HG03045 (cell line): ENCODE results near the gene MINDY3.
A peak's percentile ranks its signal among the peaks of the same experiment; 100 is the strongest.
"Not testable (repeated sequence)": the region's sequence is repeated elsewhere in the genome, so short reads cannot be mapped to it uniquely, and the experiment has no call there.

Experiments
- ATAC-seq: cut with Tn5 transposase; IDR thresholded peaks from one replicate; pipeline ENCODE4 v1.9.1; 2021; ENCODE audit warnings: mild to moderate bottlenecking, moderate library complexity; ENCODE audit not compliant: unreplicated experiment

Gene MINDY3

GRCh38 chr10:15781381-15781960, 78.8 kb downstream of the MINDY3 start:
- ATAC-seq = no peak

- ATAC-seq = no peak
Measured at GRCh38 chr10:15780353-15781135, 79.8 kb downstream of the MINDY3 start.

DNA sequence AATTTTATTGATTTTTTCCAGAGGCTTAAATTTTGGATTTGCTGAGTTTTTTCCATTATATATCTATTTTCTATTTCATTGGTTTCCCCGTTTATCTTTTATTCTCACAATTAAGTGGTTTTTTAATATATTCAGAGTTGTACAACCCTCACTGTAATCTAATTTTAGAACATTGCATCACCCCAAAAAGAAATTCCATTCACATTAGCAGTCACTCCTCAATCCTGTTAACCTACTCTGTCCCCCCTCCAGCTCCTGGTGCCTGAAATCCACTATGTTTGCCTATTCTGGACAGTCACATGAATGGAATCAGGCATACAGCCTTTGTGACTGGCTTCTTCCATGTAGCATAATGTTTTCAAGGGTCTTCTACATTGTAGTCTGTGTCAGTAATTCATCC, 84.8 kb downstream of the MINDY3 start:
- no peak for ATAC-seq

GRCh38 chr10:15774534-15774933, 85.8 kb downstream of the MINDY3 start:
- not testable (repeated sequence) for ATAC-seq

DNA sequence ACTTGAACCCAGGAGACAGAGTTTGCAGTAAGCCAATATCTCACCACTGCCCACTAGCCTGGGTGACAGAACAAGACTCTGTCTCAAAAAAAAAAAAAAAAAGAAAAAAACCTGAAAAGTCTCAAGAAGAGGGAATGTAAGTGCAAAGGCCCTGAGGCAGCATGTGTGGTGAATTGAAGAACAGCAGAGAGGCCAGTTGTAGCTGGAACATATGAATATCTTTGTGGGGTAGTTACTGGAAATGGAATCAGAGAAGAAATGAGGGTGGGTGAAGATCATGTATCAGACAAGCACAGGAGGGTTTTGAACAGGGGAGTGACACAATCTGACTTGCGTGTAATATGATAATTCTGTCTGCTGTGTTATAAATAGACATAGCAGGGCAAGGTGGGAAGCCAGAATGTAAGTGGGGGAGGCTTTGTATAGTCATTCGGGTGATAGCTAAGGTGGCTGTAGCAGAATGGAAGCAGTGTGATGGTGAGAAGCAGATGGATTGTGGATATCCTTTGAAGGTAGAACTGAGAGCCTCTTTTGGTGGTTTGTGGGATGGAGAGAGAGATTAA, 95.3 kb downstream of the MINDY3 start:
- no peak for ATAC-seq

DNA sequence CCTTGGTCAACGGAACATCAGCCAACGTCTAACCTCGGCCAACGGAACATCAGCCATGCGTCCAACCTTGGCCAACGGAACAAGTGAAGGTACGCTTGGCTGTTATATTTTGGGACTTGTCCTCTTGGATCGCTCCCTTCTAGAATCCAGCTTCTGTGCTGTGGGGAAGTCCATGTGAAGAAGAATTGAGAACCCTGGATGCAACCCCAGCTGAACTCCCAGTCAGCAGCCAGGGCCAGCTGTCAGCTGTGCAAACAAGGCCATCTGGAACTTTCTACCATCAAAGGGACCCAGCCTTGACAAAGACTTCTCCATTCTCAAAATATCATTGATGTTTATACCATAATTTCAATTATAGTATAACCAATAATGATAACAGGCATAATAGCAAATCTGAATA, 97.3 kb downstream of the MINDY3 start:
- no peak for ATAC-seq

DNA sequence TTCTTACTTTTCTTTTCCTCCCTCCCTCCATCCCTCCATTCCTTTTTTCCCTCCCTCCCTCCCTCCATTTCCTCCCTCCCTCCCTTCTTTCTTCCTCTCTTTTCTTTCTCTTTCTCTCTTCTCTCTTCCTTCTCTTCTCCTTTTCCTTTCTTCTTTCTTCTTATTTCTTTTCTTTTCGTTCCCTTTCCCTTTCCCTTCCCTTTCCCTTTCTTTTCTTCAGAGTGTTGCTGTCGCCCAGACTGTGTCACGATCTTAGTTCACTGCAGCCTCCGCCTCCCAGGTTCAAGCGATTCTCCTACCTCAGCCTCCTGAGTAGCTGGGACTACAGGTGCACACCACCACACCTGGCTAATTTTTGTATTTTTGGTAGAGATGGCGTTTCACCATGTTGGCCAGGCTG, 98.1 kb downstream of the MINDY3 start:
- not testable (repeated sequence) for ATAC-seq

- not testable (repeated sequence) for ATAC-seq
Measured at GRCh38 chr10:15761224-15761623, 99.1 kb downstream of the MINDY3 start.

- ATAC-seq = no peak
Measured at GRCh38 chr10:15760681-15761080, 99.6 kb downstream of the MINDY3 start.

GRCh38 chr10:15759265-15759664, 101.0 kb downstream of the MINDY3 start:
- no peak for ATAC-seq

DNA sequence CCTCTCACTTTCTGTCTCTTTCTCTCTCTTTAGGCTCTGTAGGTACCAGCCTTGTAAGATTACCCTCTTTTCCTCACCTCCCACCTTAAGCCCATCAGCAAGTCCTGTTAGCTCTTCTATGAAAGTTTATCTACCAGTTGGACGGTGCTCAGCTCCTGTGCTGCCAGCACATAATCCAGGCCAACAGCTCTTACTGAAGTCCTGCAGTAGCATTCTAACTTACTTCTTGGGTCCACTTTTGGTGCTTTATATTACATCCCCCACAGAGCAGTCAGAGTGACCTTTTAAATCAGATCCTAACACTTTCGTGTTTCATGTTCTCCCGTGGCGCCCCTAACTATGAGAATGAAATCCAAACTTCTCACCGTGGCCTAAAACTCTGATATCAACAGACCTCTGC, 101.7 kb downstream of the MINDY3 start:
- no peak for ATAC-seq

DNA sequence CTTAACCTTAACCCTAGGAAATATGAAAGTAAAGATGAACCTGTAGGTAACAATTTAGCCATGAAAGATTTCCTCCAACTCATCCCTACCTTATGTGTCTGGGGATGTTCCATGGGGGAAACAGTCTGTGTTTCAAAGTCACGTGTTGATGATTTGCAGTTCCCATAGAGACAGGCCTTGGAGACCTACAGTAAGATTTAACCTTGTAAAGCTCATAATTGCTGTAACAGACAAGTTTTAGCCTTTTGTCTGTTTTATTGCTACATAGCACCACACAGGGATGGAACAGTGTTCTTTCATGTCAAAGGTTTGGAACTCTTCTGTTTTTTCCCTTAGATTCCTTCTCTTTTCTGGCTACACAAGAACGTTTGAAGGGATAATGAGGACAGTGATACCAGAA, 105.4 kb downstream of the MINDY3 start:
- no peak for ATAC-seq

GRCh38 chr10:15751046-15751445, 109.3 kb downstream of the MINDY3 start:
- ATAC-seq = no peak

DNA sequence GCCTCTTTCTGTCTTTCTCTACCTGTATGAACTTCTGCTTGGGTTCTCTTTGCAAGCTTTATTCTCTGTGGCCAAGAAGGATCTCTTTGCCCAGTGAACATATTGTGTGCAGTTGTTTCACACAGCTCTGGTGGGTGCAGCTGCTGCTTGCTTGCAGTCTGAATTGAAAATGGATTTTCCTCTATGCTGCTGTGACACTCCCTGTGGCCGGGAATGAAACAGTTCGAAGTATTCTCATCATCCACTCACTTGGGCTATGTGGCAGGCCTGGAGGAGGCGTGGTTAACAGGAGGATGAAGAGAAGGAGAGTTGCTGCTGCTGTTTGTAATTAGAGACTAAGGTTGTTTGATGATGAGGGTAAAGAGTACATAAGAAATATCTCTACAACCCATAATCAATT, 112.2 kb downstream of the MINDY3 start:
- ATAC-seq = no peak

DNA sequence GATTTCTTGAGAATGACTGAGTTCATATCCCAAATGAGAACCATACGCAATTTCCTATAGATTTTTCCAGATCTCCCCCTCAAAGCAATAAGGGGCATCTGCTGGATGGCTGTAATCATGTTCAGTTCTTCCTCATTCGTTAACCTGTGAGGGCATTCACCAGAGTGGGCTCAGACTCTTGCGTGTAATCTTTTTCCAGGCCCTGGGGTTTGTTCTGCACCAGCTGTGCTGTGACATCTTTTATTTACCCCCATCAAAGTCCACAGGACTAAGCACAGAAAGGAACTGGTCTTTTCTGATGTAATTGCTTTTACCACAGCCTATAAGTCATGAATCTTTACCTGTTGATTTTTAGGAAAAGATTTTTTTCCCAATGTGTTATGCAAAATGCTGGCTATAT, 112.7 kb downstream of the MINDY3 start:
- no peak for ATAC-seq

DNA sequence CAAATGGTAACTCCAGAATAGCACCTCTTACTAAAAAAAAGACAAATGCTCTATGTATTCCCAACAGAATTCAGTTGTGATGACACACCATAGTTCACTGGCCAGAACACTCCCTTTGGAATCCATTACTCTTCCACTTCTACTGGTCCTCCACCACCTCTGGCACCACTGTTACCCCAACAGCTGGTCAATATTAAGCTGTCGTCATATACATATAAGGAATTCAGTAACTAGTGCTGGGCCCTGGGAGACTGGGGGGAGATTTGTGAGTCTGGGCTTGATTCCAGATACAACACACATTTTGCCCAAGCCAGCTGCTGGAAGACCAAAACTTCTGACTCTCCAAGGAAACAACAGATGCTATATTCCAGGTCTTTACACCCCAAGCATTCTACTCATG, 114.6 kb downstream of the MINDY3 start:
- no peak for ATAC-seq

DNA sequence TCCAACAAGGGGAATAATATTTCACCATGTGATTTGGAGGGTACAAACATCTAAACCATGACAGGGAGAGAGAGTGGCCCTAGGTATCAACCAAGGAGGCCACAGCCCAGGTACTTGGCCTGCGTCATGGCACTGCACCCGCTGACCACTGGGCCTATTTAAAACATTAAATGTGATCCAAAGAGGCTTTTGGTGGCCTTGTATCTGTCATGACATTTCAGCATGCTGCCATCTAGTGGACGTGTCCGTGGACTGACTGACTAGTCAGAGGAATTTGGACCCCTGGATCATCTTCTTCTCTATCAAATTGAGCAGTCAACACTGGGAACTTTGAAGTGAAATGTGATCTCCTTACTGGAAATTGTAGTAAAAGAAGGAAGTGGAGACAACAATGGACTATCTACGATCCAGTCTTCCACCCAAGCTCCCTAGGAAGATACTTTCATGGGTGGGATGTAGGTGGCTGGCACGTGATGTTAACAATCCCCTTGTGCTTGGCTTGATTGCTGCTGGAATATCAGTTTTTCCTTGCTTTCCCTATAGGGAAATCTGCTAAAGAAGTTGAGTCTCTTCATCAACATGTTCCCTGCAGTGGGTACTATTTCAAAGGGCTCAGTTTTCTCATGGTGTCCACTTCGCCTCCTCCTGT, 116.0 kb downstream of the MINDY3 start:
- ATAC-seq = peak; percentile 53

DNA sequence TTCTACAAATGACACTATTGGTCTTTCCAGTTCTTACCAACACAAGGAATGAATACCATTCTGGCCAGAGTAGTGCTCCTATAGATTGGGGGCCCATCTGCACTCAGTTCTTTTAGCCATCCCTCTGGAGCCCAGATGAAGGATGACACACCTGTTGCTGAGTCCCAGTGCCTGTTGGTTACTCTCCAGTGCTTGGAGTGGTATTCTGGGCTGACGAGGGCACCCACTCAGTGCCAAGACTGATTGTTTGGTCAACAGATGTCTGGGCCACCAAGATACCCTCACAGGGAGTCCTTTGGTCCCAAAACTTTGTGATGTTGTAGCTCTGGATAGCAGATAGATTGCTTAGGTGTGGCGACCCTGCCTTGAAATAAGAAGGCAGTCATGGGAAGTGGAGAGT, 116.9 kb downstream of the MINDY3 start:
- ATAC-seq = no peak

DNA sequence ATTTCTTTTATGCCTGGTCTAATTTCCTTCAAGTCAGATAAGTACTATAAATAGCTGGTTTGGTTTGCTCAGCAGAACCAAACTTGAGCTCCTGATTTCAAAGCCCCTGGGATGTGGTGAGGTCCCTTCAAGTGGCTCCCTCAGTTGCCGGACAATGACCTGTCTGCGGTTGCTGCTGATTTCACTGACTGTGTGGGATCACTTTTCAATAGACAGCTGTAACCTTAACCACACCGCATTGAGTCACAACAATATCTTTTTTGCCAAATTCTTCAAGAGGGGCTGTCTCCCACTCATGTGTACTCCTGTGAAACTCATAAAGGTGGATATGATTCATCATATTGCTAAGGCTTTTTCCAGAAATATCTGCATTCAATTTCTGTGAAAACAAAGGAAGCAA, 117.5 kb downstream of the MINDY3 start:
- ATAC-seq = no peak

DNA sequence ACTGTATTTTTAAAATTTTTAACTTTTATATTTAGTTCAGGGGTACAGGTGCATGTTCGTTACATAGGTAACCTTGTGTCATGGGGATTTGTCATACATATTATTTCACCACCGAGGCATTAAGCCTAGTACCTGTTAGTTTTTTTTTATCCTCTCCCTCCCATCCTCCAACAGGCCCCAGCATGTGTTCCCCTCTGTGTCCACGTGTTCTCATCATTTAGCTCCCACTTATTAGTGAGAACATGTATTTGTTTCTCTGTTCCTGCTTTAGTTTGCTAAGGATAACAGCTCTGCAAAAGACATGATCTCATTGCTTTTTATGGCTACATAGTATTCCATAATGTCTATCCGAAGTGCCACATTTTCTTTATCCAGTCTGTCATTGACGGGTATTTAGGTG, 118.2 kb downstream of the MINDY3 start:
- no peak for ATAC-seq

DNA sequence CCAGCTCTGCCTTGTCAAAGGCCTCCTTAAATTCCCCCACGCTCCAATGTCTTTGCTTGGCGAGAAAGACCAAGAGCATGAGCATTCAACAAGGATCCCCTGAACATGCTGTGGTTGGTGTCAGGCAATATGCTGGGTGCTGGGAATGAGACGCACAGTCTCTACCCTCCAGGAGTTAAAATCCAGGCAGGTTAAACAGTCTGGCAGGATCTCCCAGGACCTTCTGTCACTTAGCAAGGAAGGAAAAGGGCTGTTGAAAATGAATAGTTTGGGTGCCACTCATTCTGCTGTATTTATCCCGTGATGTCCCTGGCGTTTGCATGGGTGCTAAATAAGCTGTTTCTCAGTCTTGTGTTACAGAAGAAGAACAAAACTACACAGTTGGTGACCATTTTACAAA, 118.7 kb downstream of the MINDY3 start:
- ATAC-seq = no peak

- ATAC-seq = no peak
Measured at GRCh38 chr10:15740261-15740660, 120.0 kb downstream of the MINDY3 start.
